Transverse colon (tissue), 4 donors: ENCODE measurements around the gene TMEM158. TPM values are rescaled to one million over a fixed set of nuclear protein-coding genes. Genes with fewer than 3 reads are reported as not detected.

Experiments used
- DNase-seq: peaks from one replicate; pipeline ENCODE4 v3.0.0-alpha.2; 2019
- H3K27ac ChIP-seq, 4 donors: fragments of 200-600 bp; sonication (generic); 2 replicates each; pipeline ENCODE4 v1.5.1; 2016 to 2018; ENCODE audit warnings: inconsistent platforms in 4 of 4
- H3K27me3 ChIP-seq: fragments of 200-600 bp; sonication (generic); 2 replicates; pipeline ENCODE4 v1.5.1; 2017; ENCODE audit warnings: inconsistent platforms
- H3K36me3 ChIP-seq, 4 donors: fragments of 200-600 bp; sonication (generic); 2 replicates each; pipeline ENCODE4 v1.5.1; 2017 to 2019; ENCODE audit warnings: inconsistent platforms in 4 of 4
- H3K4me1 ChIP-seq, 4 donors: fragments of 200-600 bp; sonication (generic); 2 replicates each; pipeline ENCODE4 v1.5.1; 2017 to 2020; ENCODE audit warnings: inconsistent platforms in 4 of 4
- H3K4me3 ChIP-seq, 4 donors: fragments of 200-600 bp; sonication (generic); 1 replicate in 1 of 4; 2 replicates in 3 of 4; pipeline versions ENCODE4 v1.5.1 to v1.6.1; 2017 to 2019; ENCODE audit warnings: inconsistent platforms in 4 of 4
- H3K9me3 ChIP-seq, 2 donors: fragments of 200-600 bp; sonication (generic); 2 replicates each; pipeline ENCODE4 v1.5.1; 2017 to 2019; ENCODE audit warnings: inconsistent platforms in 2 of 2
- EP300 ChIP-seq: sonication (generic); formaldehyde crosslinking; IDR thresholded peaks from one replicate; pipeline ENCODE4 v1.6.1; 2017; ENCODE audit warnings: antibody characterized with exemption, low read depth
- POLR2A ChIP-seq: fragments of 450-650 bp; IDR thresholded peaks from one replicate; pipeline ENCODE4 v1.6.1; 2016; ENCODE audit warnings: antibody characterized with exemption, mild to moderate bottlenecking, moderate library complexity
- POLR2AphosphoS5 ChIP-seq, 3 donors: sonication (generic); formaldehyde crosslinking; IDR thresholded peaks; one replicate each; pipeline ENCODE4 v1.6.1; 2016; ENCODE audit warnings: antibody characterized with exemption in 3 of 3
- WGBS, 2 donors: methylation state at CpG; one replicate each; pipeline ENCODE4 v1.1.5; 2018; ENCODE audit warnings: low coverage in 1 of 2; 5-methylcytosine and 5-hydroxymethylcytosine counted together
- in situ Hi-C, 4 donors: fragments of 200-750 bp; cut with MboI; loops; one replicate each; pipeline versions ENCODE4 v1.15.0 to v1.15.1; 2017; ENCODE audit warnings: low sequenced_read_pairs in 3 of 4, low pct_ligation_motif_present in 1 of 4, low pct_unique_long_range_greater_than_20kb in 1 of 4
- intact Hi-C: fragments of 100-400 bp; cut with DNase I; formaldehyde crosslinking; loops from one replicate; pipeline ENCODE4 v1.15.1; 2023; ENCODE audit warnings: low total_unique reads
- total RNA-seq, 4 donors: library from RNA; depleted of rRNA; stranded (reverse); fragments of >200 nt; gene quantifications; one replicate each; pipeline ENCODE4 v1.1.0, GENCODE V29; 2016
- TF ChIP-seq, protein P1 (sequence below), 5 experiments: fragments of 200-600 bp in 3 of 5; fragments of 450-650 bp in 2 of 5; sonication (generic) in 3 of 5; IDR thresholded peaks; 1 replicate in 2 of 5; 2 replicates in 3 of 5; pipeline ENCODE4 v1.5.1; 2016 to 2017; ENCODE audit warnings: antibody characterized with exemption in 5 of 5, inconsistent platforms in 3 of 5, mild to moderate bottlenecking in 2 of 5, moderate library complexity in 1 of 5

The TMEM158 gene
- total RNA-seq, 4 donors from 2014 or later, result 0.82 to 23.9 (median 1.7) TPM; not detected in 1

DNA sequence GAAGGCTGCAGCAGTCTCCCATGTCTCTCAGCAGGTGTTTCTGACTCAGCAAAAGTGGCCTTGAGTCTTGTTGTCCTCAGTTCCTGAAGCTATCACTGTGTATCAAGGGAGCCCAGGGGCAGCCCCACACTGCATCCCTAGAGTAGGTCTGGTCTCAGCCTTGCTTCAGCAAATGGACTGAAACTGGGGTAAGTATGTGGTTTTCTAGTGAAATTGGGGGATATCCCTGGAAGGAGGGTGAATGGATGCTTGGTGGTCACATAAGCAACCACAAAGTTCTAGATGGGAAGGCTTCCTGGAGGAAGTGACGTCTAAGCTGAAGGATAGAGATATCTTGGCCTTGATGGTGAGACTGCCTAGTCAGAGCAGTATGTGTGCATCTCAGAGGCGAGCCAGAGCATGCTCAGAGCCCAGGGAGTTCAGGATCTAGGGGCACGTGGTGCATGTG is 38.4 kb downstream of the TMEM158 start:
- H3K9me3 ChIP-seq, result no peaks in the 10 kb centered on the region
- peaks cover 11 to 40% (median 17%) of the 10 kb centered on the region in 4 donors for H3K4me1 ChIP-seq
- 62 to 79% methylated on average over 2 to 3 of the region's 3 CpGs for WGBS, 2 donors
- H3K36me3 ChIP-seq, result no peaks in the 10 kb centered on the region
- intact Hi-C loops, result no loop called here
- no peaks in the 10 kb centered on the region for H3K27me3 ChIP-seq
- no peak overlapping the region for H3K27ac ChIP-seq
- no peak for DNase-seq
- TF ChIP-seq EP300, result no peak
- TF ChIP-seq, protein P1, sequence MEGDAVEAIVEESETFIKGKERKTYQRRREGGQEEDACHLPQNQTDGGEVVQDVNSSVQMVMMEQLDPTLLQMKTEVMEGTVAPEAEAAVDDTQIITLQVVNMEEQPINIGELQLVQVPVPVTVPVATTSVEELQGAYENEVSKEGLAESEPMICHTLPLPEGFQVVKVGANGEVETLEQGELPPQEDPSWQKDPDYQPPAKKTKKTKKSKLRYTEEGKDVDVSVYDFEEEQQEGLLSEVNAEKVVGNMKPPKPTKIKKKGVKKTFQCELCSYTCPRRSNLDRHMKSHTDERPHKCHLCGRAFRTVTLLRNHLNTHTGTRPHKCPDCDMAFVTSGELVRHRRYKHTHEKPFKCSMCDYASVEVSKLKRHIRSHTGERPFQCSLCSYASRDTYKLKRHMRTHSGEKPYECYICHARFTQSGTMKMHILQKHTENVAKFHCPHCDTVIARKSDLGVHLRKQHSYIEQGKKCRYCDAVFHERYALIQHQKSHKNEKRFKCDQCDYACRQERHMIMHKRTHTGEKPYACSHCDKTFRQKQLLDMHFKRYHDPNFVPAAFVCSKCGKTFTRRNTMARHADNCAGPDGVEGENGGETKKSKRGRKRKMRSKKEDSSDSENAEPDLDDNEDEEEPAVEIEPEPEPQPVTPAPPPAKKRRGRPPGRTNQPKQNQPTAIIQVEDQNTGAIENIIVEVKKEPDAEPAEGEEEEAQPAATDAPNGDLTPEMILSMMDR (IDR thresholded peaks at IDR 0.05), result no peak
- no peak for TF ChIP-seq POLR2AphosphoS5 (IDR thresholded peaks at IDR 0.05)
- TF ChIP-seq POLR2A, result no peak
- in situ Hi-C loops, result no loop called here
- no peak overlapping the region for H3K4me3 ChIP-seq

DNA sequence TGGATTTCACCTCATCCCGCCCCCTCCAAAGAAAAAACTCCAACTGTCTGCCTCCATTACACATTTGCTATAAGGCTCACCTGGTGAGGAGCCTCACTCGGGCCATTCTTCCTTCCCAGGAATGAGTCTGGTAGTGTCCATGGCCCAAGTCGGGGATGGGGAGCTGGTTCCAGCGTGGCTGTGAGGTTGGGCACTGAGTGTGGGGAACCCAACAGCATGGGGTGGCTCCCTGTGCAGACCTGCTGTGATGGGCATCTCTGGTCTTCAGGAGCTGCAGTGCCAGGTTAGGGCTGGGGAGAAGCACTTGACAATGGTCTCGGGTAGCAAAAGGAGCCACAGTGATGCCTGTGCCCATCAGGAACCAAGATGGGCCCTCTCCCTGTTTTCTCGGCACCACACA is 39.2 kb downstream of the TMEM158 start:
- peaks cover 13 to 40% (median 20%) of the 10 kb centered on the region in 4 donors for H3K4me1 ChIP-seq
- no peaks in the 10 kb centered on the region for H3K36me3 ChIP-seq
- no peak for TF ChIP-seq EP300
- TF ChIP-seq, protein P1 (IDR thresholded peaks at IDR 0.05), result no peak
- TF ChIP-seq POLR2A, result no peak
- TF ChIP-seq POLR2AphosphoS5 (IDR thresholded peaks at IDR 0.05), result no peak
- 80 to 94% methylated on average over 2 to 6 of the region's 6 CpGs for WGBS, 2 donors
- no peaks in the 10 kb centered on the region for H3K27me3 ChIP-seq
- in situ Hi-C loops, result no loop called here
- H3K4me3 ChIP-seq, result no peak overlapping the region
- no peaks in the 10 kb centered on the region for H3K9me3 ChIP-seq
- intact Hi-C loops, result no loop called here
- no peak overlapping the region for H3K27ac ChIP-seq
- no peak for DNase-seq

DNA sequence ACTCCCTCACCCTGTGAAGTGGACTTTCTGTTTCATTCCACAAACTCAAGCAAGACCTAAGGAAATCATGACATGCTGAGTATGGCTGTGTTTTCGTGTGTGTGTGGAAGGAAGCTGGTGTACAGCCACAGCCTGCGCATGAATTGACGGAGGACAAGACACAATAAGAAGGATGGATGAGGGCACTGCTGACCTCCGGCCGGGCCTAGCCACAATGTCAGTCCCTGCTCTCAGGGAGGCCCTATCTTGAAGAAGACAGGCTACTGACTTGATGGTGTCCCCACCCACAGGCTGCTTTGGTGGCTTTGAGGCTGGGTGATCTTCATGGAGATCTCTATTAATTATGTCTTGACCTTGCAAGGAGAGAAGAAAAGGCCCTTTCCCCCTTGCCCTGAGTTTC is 40.6 kb downstream of the TMEM158 start:
- 76 to 80% methylated on average over 5 of the region's 5 CpGs for WGBS, 2 donors
- intact Hi-C loops, result no loop called here
- in situ Hi-C loops, result no loop called here

DNA sequence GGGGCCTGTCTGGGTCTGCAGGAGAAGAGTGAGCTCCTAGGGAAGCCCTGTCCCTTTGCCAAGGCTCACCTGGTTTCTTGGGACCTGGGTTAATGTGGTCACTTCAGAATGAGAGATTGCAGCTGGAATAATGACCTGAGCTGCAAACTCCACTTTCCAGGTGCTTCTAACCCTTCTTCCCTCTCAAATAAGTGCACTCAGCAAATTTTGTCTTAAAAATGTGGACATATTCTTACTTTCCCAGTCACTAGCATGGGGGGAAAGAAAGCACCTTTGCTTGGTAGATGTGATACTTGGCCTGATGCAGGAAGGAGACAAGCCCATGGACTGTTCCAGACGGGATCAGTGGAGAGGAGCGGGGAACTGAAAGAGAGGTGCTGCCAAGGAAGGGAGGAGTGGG is 41.0 kb downstream of the TMEM158 start:
- Histone ChIP-seq H3K4me3 (no peak overlapping the region), H3K36me3 (no peaks in the 10 kb centered on the region), H3K9me3 (no peaks in the 10 kb centered on the region), H3K4me1 (peaks cover 13 to 48% (median 28%) of the 10 kb centered on the region in 4 donors), H3K27ac (no peak overlapping the region), H3K27me3 (no peaks in the 10 kb centered on the region)
- no peak for TF ChIP-seq EP300
- TF ChIP-seq POLR2AphosphoS5 (IDR thresholded peaks at IDR 0.05), result no peak
- TF ChIP-seq, protein P1 (IDR thresholded peaks at IDR 0.05), result no peak
- no peak for TF ChIP-seq POLR2A
- no peak for DNase-seq
- in situ Hi-C loops (no loop called here), intact Hi-C loops (no loop called here)
- WGBS, 2 donors, result 86 to 100% methylated on average over 2 of the region's 2 CpGs

More for the DNA sequence above, 40.6 kb downstream of the TMEM158 start:
- H3K4me3 ChIP-seq, result no peak overlapping the region
- H3K36me3 ChIP-seq, result no peaks in the 10 kb centered on the region
- no peaks in the 10 kb centered on the region for H3K27me3 ChIP-seq
- H3K27ac ChIP-seq, result no peak overlapping the region
- TF ChIP-seq, protein P1 (IDR thresholded peaks at IDR 0.05), result no peak
- no peak for TF ChIP-seq POLR2AphosphoS5 (IDR thresholded peaks at IDR 0.05)
- TF ChIP-seq EP300, result no peak
- no peaks in the 10 kb centered on the region for H3K9me3 ChIP-seq
- no peak for DNase-seq
- peaks cover 13 to 48% (median 28%) of the 10 kb centered on the region in 4 donors for H3K4me1 ChIP-seq
